Measurements from ENCODE around the gene CRAMP1. TPM values are rescaled to one million over a fixed set of nuclear protein-coding genes. Genes with fewer than 3 reads are reported as not detected.

The CRAMP1 gene
- polyA plus RNA-seq, 1 of the 3 experiments (the other 2 are of a cell fraction), result 9.5 TPM

DNA sequence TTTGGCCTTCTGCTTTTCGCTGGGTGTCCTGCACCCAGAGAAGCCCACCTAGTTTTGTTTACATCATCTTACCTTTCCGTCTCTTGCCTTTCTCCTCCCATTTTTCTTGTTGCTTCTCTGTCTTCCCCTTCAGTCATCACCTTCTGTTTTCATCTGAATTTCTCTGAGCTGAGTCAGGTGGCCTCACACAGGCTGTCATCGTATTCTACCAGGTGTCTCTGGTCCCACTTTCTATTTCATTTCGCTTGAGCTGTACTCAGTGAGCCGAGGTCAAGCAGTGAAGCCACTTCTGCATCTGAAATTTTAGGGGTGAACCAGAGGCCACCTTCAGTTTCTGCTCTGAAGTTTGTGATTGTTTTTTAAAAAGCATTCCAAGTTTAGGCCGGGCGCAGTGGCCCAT, 9.7 kb downstream of the CRAMP1 start:
- no peaks in the 10 kb centered on the region for H3K4me1 ChIP-seq (ENCODE audit: control insufficient read depth in 1 of 2, insufficient read depth in 2 of 2, low read depth in 1 of 2, low read length in 1 of 2)
- ChIA-PET POLR2A (no interaction called here), CTCF (no interaction called here)
- WGBS (ENCODE audit: low lambda C conversion rate), result 96% methylated on average over 7 of the region's 7 CpGs
- peaks cover 19% of the 10 kb centered on the region for H4K20me1 ChIP-seq (ENCODE audit: insufficient read depth)
- H3K27ac ChIP-seq (ENCODE audit: low read depth in 2 of 2, low read length in 1 of 2), result no peak overlapping the region
- no peak overlapping the region for H3K4me2 ChIP-seq
- H3K9me3 ChIP-seq, result no peaks in the 10 kb centered on the region
- H3K9me2 ChIP-seq, result no peaks in the 10 kb centered on the region
- no peak for DNase-seq
- H2AFZ ChIP-seq (ENCODE audit: low read depth), result no peak overlapping the region
- H3K79me2 ChIP-seq (ENCODE audit: insufficient read depth), result peaks cover 96% of the 10 kb centered on the region
- peaks cover 13 to 41% of the 10 kb centered on the region in 2 experiments for H3K36me3 ChIP-seq (replicated peaks in 1 of 2; ENCODE audit: control insufficient read depth in 1 of 2, insufficient read depth in 2 of 2, low read length in 1 of 2)
- H3F3A ChIP-seq (replicated peaks; ENCODE audit: insufficient read depth), result no peaks in the 10 kb centered on the region
- no peak overlapping the region for H3K4me3 ChIP-seq (ENCODE audit: low read depth in 2 of 2, low read length in 1 of 2)
- no peak overlapping the region for H3K9ac ChIP-seq
- no peaks in the 10 kb centered on the region for H3K27me3 ChIP-seq (ENCODE audit: insufficient read depth)
- no peak for TF ChIP-seq POLR2AphosphoS5 (IDR thresholded peaks at IDR 0.05; ENCODE audit: low read depth, low read length)
- no peak for TF ChIP-seq CHD2 (IDR thresholded peaks at IDR 0.05; ENCODE audit: low read length, partially characterized antibody)
- TF ChIP-seq FOXM1 (IDR thresholded peaks at IDR 0.05; ENCODE audit: low read depth), result no peak
- no peak for TF ChIP-seq FOSL2 (IDR thresholded peaks at IDR 0.05; ENCODE audit: borderline replicate concordance, low read depth)
- TF ChIP-seq NRF1 (IDR thresholded peaks at IDR 0.05; ENCODE audit: low read depth, low read length), result no peak
- no peak for TF ChIP-seq EZH2phosphoT487 (IDR thresholded peaks at IDR 0.05; ENCODE audit: borderline replicate concordance, low read depth)
- TF ChIP-seq ELF1 (IDR thresholded peaks at IDR 0.05), result no peak

DNA sequence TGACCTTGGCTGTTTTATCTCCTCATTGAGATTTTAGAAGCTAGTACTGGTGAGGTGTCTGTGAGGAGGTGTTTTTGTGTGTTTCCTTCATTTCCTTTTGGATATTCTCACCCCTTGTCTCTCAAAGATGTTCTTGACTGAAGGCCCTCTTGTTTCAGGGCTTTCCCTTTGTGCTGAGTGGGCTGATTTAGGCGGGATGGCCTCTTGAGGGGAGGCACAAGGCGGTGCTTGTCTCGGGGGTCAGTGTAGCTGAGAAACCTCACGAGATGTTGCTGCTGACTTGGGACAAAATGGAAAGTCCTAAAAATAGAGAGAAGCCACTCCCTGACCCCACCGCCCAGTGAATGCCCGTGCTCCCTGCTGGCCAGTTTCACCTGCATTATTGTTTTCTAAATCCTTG, 14.2 kb downstream of the CRAMP1 start:
- Histone ChIP-seq H3K4me1 (ENCODE audit: control insufficient read depth in 1 of 2, insufficient read depth in 2 of 2, low read depth in 1 of 2, low read length in 1 of 2) (no peaks in the 10 kb centered on the region), H4K20me1 (ENCODE audit: insufficient read depth) (peaks cover 50% of the 10 kb centered on the region), H3K9ac (no peak overlapping the region), H3K79me2 (ENCODE audit: insufficient read depth) (peaks cover 92% of the 10 kb centered on the region), H3K4me2 (no peak overlapping the region), H3K9me3 (no peaks in the 10 kb centered on the region), H3K36me3 (replicated peaks in 1 of 2; ENCODE audit: control insufficient read depth in 1 of 2, insufficient read depth in 2 of 2, low read length in 1 of 2) (peaks cover 14 to 29% of the 10 kb centered on the region in 2 experiments), H3K4me3 (ENCODE audit: low read depth in 2 of 2, low read length in 1 of 2) (no peak overlapping the region), H2AFZ (ENCODE audit: low read depth) (no peak overlapping the region), H3K27me3 (ENCODE audit: insufficient read depth) (no peaks in the 10 kb centered on the region), H3K9me2 (no peaks in the 10 kb centered on the region), H3K27ac (ENCODE audit: low read depth in 2 of 2, low read length in 1 of 2) (no peak overlapping the region), H3F3A (replicated peaks; ENCODE audit: insufficient read depth) (no peaks in the 10 kb centered on the region)
- ChIA-PET POLR2A (no interaction called here), CTCF (interaction anchor here (0.6 to 1.6 kb wide), 3 partner anchors 9 to 97 kb away, joined by 3 to 4 read pairs (median 3); no protein-coding TSS in a partner anchor)
- 90% methylated on average over 6 of the region's 6 CpGs for WGBS (ENCODE audit: low lambda C conversion rate)
- no peak for DNase-seq
- TF ChIP-seq MXI1 (IDR thresholded peaks at IDR 0.05; ENCODE audit: low read depth, low read length) (no peak), CHD2 (IDR thresholded peaks at IDR 0.05; ENCODE audit: low read length, partially characterized antibody) (no peak), EP300 (IDR thresholded peaks at IDR 0.05; ENCODE audit: borderline replicate concordance in 1 of 2, low read depth in 1 of 2, low read length in 1 of 2) (no peak), RCOR1 (IDR thresholded peaks at IDR 0.05; ENCODE audit: low read length) (no peak), PBX3 (IDR thresholded peaks at IDR 0.05) (no peak), TCF12 (IDR thresholded peaks at IDR 0.05) (no peak), MEF2A (IDR thresholded peaks at IDR 0.05; ENCODE audit: borderline replicate concordance, low read depth) (no peak), RXRA (IDR thresholded peaks at IDR 0.05; ENCODE audit: borderline replicate concordance, low read depth) (no peak), GABPA (IDR thresholded peaks at IDR 0.05; ENCODE audit: low read depth) (no peak), IRF3 (IDR thresholded peaks at IDR 0.05; ENCODE audit: low read depth, low read length) (no peak)

Measured in SK-N-SH (cell line).